Body of pancreas (tissue), 4 donors: ENCODE measurements around the gene MMP24OS.

Experiments used
- POLR2A ChIP-seq, 3 donors: fragments of 450-650 bp; IDR thresholded peaks; one replicate each; pipeline ENCODE4 v1.6.1; 2016; ENCODE audit warnings: antibody characterized with exemption in 3 of 3, mild to moderate bottlenecking in 2 of 3
- TF ChIP-seq, protein P1 (sequence below), 7 experiments: fragments of 450-650 bp in 4 of 7; fragments of 200-600 bp in 3 of 7; sonication (generic) in 3 of 7; IDR thresholded peaks; one replicate each; pipeline ENCODE4 v1.5.1; 2016 to 2019; ENCODE audit warnings: antibody characterized with exemption in 7 of 7

GRCh38 chr20:35288325-35289060 is 10.6 kb upstream of the MMP24OS start:
- no peak for TF ChIP-seq POLR2A (IDR thresholded peaks at IDR 0.05)
- TF ChIP-seq, protein P1, sequence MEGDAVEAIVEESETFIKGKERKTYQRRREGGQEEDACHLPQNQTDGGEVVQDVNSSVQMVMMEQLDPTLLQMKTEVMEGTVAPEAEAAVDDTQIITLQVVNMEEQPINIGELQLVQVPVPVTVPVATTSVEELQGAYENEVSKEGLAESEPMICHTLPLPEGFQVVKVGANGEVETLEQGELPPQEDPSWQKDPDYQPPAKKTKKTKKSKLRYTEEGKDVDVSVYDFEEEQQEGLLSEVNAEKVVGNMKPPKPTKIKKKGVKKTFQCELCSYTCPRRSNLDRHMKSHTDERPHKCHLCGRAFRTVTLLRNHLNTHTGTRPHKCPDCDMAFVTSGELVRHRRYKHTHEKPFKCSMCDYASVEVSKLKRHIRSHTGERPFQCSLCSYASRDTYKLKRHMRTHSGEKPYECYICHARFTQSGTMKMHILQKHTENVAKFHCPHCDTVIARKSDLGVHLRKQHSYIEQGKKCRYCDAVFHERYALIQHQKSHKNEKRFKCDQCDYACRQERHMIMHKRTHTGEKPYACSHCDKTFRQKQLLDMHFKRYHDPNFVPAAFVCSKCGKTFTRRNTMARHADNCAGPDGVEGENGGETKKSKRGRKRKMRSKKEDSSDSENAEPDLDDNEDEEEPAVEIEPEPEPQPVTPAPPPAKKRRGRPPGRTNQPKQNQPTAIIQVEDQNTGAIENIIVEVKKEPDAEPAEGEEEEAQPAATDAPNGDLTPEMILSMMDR (IDR thresholded peaks at IDR 0.05): no peak
